Right lobe of liver (tissue), 4 donors: ENCODE data around the gene CD22.

Experiments
- CTCF ChIP-seq, 4 donors: fragments of 200-600 bp in 3 of 4; fragments of 450-650 bp in 1 of 4; IDR thresholded peaks; one replicate each; pipeline versions ENCODE4 v1.5.1 to v1.8.0; 2016 to 2022; ENCODE audit warnings: antibody characterized with exemption in 4 of 4, mild to moderate bottlenecking in 2 of 4
- POLR2A ChIP-seq: fragments of 450-650 bp; IDR thresholded peaks from one replicate; pipeline ENCODE4 v1.6.1; 2017; ENCODE audit warnings: antibody characterized with exemption, mild to moderate bottlenecking
- donor health status: DM: no; HTN: no; CAD: no.
- donor health status: DM: no; HTN: no; CAD: no.
- donor health status: DM: no; HTN: yes; CAD: no.

- TF ChIP-seq CTCF (IDR thresholded peaks at IDR 0.05), result no peak
- no peak for TF ChIP-seq POLR2A
These were observed 27.0 kb upstream of the CD22 start for GRCh38 chr19:35301961-35302360.
